GM19438 (cell line): ENCODE measurements around the gene ZNF660.
"Not testable (repeated sequence)": the region's sequence is repeated elsewhere in the genome, so short reads cannot be mapped to it uniquely, and the experiment has no call there.

Source experiments
- ATAC-seq: cut with Tn5 transposase; IDR thresholded peaks from one replicate; pipeline ENCODE4 v1.9.1; 2021; ENCODE audit warnings: low read depth; ENCODE audit not compliant: unreplicated experiment

Gene ZNF660

DNA sequence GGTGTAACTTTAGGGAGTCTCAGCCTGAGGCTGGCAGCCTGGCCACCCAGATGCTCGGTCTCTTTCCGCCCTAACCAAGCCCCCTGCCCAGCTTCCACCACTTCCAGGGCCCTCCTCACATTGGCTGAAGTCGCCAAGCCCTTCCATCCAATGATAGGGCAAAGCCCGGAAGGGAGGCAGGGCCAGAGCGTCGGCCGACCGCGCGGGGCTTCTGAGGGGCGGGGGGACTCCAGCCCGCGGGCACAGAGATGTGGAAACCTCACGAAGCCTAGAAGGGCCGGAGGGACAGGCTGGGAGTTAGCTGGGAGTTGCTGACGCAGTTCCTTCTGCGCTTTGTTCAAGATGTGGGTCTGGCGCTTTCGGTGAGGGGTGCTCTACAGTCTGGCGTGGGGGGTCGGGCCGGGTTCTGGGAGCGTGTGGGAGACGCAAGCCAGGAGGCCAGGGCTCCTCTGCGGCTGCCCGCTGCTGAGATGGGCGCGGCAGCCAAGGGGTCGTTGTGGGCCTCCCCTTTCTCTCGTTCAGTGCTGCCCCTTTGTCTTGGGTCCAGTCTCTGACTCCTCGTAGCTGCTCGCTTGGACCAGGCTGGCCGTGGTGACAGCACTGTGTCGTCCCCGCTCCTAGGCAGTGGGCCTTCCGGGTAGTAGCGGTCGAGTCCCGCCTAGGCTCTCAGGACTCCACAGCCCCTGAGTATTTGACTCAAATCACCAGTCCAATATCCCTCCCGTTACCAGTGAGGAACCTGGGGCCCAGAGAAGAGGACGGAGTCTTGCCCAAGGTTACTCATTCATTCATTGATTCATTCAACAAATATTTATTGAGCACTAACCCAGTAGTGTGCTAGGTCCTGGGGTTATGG is at the start of gene ZNF660:
Gene ZNF660, plus strand, starts transcription at position 319 of the 856 bp plus-strand sequence. CDS start 9,230 bp downstream, outside the sequence.
- peak; percentile 88 for ATAC-seq

DNA sequence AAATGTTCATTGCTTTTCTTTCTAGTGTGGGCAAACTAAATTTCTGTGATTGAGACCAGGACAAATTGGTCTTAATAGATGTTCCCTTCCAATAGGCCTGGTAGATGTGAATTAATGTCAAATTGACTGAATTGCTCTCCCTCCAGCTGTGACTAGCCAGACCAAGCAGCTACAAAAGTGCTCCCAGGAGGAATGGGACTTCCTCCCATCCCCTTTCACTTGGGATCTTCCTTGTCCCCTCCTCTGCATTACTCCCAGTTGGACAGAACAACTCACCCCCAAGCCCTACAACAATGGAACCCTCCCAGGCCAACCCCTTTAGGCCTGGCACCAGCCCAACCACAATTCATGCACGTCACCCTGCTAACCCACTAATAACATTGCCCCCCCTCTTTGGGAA is 49.4 kb upstream of the ZNF660 start:
- ATAC-seq = no peak

DNA sequence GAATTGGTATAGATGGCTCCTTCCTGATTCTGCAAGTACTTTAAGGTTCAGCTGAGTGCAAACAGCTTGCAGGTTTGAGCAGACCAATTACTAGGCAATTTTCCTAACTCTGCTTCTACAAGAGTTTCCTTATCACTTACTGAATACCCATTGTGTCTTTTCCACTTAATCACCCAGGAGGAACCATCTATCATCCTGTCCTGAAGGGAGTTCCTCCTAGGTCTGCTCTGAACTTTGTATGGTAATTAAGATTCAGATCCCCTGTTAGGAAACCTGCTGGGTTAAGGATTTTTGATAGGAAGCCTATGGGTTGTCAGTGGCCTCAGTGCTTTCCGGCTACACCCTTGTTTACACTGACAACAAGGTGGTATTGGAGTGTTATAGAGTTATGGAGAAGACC is 40.0 kb upstream of the ZNF660 start:
- ATAC-seq = not testable (repeated sequence)

DNA sequence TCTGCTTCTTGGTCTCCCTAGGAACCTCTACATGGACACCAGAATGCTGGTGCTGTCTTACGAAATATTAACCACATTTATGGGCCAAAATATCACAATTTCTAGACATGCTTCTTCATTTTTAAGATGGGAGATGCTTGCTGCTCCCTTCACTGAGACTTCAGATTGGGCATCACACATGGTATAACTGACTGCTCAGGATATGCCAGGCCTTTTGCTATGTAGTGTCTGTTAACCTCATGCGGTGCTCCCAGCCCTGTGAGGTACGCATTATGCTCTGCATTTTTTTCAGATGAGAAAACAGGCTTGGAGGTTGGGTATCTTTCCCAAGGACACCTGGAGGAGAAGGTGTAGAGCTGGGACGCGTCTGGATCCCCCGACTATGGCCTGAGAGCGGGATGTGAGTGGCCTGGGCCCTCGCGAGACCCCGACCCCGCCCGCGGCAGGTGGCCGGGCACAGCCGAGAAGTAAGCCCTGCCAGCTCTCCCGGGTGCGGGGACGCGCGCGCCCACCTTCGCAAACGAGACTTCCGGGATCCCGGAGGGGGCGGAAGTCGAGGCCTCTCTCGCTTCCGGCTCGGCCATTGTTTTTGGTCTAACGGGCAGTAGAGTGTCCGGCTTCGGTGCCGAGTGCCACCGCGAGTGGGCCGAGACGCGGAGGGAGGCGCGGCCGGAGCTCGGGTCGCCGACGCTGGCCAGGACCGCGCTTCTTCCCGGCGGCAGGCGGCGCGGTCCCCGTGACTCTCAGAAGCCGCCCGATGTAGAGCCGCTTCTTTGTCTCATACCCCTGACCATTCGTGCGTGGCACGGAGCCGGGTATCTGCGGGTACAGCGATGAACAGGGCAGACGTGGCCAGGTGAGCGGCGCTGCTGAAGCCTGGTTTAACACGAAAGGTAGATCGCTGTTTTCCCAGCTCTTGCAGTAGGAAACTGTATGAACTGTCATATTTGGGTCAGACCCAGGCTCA is 29.9 kb upstream of the ZNF660 start, which contains the start of gene ZKSCAN7:
Gene ZKSCAN7, plus strand, starts transcription at position 568 of the 967 bp plus-strand sequence. CDS start 1,855 bp downstream, outside the sequence.
- ATAC-seq = peak; percentile 60

DNA sequence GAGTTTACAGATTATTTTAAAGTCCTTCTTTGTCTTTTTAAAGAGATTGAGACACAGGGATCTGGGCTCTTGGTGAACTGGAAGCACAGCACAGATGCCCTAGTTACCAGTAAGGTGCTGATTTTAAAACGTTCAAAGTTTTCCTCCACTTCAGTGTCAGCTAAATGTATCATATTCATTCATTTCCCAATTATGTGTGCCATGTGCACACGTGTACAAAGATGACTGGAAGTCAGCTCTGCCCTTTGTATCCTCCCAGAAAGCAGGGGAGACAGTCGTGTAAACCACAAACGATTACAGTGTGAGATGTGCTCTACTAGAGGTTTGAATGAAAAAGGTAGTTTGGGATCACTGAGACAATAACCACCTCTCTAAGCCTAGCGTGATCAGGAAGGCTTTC is 29.0 kb upstream of the ZNF660 start:
- no peak for ATAC-seq

DNA sequence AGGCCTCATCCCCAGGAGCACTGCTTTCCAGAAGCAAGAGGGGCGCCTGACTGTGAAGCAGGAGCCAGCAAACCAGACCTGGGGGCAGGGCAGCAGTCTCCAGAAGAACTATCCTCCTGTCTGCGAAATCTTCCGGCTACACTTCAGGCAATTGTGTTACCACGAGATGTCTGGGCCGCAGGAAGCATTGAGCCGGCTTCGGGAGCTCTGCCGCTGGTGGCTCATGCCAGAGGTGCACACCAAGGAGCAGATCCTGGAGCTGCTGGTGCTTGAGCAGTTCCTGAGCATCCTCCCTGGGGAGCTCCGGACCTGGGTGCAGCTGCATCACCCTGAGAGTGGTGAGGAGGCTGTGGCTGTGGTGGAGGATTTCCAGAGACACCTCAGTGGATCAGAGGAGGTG is 27.7 kb upstream of the ZNF660 start:
- ATAC-seq = no peak

DNA sequence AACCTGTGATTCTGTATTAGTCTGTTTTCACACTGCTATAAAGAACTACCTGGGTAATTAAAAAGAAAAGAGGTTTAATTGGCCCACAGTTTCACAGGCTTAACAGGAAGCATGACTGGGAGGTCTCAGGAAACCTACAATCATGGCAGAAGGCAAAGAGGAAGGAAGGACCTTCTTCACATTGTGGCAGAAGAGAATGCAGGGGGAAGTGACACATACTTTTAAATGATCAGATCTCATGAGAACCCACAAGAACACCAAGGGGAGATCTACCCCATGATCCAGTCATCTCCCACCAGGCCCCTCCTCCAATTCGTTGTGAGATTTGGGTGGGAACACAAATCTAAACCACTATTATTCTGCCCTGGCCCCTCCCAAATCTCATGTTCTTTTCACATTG is 23.7 kb upstream of the ZNF660 start:
- no peak for ATAC-seq

DNA sequence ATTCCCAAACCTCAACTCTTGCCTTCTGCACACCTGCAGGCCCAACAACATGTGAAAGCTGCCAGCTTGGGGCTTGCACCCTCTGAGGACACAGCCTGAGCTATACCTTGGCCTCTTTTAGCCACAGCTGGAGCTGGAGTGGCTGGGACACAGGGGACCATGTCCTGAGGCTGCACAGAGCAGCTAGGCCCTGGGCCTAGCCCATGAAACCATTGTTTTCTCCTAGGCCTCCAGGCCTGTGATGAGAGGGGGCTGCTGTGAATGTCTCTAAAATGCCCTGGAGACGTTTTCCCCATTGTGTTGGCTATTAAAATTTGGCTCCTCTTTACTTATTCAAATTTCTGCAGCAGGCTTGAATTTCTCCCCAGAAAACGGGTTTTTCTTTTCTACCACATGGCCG is 22.6 kb upstream of the ZNF660 start:
- ATAC-seq = no peak

DNA sequence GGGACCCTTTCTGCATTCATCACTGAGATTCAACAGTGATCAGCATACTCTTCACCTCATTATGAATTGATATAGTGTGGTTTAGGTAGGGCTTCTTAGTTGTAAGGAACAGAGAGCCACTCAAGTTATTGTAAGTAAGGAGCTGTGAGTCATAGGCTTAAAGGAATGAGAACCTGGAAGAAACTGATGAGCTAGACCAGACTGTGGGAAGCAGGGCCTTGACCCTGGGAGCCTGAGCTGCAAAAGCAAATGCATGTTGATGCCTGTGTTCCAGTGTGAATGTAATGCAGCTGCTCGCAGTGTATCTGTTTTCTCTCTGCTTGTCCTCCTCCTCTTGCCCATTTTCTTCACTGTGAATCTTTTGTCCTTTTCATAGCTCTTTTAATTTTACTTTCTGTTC is 16.2 kb upstream of the ZNF660 start:
- no peak for ATAC-seq

DNA sequence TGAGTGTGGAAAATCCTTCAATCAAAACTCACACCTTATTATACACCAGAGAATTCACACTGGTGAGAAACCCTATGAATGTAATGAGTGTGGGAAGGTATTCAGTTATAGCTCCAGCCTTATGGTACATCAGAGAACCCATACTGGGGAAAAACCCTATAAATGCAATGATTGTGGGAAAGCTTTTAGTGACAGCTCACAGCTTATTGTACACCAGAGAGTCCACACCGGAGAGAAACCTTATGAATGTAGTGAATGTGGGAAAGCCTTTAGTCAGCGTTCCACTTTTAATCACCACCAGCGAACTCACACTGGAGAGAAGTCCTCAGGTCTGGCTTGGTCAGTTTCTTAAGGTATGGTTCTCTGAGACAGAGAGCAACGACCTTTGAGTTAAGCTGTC is 13.7 kb upstream of the ZNF660 start:
- no peak for ATAC-seq

DNA sequence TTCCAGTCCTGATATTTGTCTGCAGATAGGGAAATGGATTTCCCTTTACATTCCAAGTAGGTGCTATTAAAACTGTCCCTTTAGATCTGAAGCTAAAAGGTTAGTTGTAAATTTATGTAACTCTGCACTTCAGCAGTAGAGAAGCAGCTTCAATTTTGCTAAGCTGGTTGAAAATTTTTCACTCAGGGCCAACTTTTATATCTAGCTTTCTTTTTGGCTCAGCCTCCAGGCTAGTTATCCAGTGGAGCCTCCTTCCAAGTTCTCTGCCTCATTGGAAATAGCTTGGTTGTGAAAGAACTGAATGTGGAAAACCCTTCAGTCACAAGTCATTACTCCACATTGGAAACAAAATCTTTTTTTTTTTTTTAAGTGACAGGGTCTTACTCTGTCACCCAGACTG is 8.2 kb upstream of the ZNF660 start:
- no peak for ATAC-seq

DNA sequence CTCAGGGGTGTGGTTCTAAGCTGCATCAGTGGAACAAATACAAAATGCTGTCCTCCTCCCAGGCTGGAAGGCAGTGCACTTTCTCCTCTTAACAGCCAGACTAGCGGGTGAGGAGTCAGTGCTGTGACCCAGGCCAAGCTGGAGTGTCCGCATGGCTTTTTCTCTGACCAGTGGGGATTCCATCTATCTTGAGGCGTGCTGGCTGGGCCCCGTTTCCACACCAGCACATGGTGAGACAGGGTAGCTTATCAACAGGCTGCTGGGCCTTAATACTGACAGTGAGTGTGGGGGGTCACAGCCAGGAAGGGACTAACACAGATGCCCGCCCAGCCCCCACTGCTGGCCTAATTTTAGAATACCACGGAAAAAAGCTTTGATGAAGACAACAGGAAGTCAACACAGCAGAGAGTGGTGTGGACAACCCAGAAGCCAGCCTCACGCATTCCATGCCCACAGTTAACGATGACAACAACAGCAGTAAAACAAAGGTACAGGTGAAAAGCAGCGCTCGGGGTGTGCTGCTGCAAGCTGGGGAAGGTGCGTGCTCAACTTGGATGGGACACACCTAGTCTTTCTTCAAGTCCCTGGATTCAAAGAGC is 7.3 kb upstream of the ZNF660 start:
- not testable (repeated sequence) for ATAC-seq

DNA sequence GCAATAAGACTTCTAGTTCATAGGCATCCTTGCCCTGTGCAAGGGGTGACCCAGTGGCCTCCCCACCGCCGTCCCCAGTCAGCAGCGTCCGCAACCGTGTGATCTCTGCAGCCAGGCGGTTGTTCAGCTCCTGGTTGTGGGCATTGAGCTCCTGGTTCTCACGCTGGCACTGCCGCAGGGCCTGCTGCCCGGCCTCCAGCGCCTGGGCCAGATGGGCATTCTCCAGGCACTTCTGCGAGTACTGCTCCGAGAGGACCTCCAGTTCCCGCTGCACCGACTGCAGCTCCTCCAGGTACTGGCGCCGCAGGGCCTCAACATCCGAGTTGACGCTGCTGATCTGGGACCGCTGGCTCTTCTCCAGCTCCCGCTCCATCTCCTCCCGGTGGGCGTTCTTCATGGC is 6.4 kb upstream of the ZNF660 start:
- ATAC-seq = not testable (repeated sequence)

DNA sequence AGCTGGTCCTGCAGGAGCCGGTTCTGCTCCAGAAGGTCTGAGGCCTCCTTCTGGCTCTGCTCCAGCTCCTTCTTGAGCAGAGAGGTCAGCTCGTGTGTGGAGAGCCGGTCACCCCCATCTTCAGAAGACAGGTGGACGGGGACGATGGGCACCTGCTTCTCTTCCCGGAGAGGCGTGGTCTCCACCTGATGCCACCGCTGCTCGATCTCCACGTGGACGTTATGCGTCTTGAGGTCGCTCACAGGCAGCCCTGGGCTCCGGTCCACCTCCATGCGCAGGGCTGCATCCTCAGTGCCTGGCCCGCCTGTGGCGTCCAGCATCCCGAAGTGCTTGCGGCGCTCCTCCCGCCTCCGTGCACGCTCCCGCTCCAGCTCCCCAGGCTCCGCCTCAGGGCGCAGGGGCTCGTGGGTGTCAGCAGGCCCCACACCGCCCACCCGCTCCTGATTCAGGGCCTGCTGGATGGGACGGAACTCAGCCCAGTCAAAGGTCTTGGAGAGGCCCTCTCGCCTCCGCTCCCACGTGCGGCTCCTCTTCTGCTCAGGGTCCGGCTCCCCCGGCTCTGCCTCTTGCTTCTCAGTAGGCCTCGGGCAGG is 5.7 kb upstream of the ZNF660 start:
- not testable (repeated sequence) for ATAC-seq

DNA sequence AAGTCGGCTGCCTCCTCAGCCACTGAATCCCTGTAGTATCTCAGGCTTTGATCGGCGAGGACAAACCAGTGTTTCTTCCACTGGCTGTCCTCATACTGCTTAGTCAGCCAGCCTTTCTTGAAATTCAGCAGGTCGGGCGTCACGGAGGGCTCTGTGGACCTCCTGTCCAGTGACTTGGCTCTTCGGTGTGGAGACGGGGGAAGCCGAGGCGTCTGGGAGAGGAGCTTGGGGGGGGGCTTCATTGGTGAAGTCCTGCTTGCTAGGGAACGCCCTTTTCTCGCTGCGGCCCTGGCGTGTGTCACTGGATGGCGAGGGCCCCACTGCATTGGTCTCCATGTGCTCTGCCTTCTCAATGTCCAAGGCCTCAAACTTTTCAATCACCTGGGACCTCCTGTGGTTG is 5.0 kb upstream of the ZNF660 start:
- not testable (repeated sequence) for ATAC-seq

DNA sequence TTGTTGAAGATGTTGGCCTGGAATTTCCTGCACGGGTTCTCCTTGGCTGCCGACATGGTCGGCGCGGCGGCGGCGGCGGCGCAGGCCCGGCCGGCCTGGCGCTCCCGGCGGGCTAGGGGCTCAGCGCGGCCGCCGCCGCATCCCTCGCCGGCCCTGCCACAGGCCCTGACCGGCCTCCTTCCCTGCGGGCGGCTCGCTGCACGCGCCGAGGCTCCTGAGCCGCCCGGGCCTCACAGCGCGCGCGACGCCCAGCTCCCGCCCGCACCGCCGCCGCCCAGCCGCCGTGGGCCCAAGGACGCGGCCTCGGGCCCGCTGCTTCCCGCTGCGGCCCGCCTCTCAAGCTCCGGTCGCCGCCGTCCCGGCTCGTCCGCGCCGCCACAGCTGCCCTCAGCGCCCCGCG is 3.8 kb upstream of the ZNF660 start:
- ATAC-seq = not testable (repeated sequence)

DNA sequence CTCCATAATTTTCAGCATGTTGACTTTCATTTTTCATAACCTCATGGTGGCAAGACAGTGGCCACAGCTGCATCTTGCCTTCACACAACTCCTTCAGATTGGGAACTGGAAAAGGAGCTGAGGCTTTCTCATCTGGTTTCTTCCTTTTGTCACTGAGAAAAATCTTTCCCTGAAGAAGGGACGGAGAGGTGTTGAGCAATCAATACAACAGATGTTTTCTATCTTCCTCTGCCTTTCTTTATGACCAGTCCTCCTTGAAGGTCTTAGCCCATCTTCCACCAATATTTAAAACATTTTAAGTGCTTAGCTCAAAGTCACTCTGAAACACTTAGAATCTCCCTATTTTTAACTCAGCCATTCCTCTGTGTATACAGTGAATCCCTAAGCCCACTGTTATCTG is 11.9 kb downstream of the ZNF660 start:
- no peak for ATAC-seq

DNA sequence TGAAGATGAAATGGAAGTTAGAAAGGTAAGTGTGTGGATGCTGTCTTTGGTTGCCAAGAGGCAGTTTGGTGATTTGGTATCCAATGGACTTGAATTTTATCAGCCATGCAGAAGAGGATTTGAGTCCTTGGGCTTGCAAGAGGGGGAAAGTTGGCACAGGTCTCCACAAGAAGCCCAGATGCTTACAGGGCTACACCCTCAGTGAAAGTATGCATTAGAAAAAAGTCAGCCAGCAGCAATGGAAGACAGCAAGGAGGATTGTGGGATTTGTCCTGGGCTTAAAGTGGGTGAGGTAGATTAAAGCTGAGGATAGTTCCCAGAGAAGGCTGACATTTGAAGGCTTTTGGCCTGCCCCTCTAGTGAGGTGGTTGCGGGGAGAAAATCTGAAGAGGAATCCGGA is 17.0 kb downstream of the ZNF660 start:
- no peak for ATAC-seq

DNA sequence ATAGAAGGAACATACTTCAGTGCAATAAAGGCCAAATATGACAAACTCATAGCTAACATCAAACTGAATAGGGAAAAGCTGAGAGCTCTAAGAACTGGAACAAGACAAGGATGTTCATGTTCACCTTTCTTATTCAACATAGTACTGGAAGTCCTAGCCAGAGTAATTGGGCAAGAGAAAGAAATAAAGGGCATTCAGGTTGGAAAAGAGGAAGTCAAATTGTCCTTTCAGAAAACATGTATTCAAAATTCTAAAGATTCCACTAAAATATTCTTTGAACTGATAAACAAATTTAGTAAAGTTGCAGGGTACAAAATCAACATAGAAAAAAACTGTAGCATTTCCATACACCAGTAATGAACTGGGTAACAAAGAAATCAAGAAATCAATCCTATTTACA is 27.9 kb downstream of the ZNF660 start:
- ATAC-seq = no peak

DNA sequence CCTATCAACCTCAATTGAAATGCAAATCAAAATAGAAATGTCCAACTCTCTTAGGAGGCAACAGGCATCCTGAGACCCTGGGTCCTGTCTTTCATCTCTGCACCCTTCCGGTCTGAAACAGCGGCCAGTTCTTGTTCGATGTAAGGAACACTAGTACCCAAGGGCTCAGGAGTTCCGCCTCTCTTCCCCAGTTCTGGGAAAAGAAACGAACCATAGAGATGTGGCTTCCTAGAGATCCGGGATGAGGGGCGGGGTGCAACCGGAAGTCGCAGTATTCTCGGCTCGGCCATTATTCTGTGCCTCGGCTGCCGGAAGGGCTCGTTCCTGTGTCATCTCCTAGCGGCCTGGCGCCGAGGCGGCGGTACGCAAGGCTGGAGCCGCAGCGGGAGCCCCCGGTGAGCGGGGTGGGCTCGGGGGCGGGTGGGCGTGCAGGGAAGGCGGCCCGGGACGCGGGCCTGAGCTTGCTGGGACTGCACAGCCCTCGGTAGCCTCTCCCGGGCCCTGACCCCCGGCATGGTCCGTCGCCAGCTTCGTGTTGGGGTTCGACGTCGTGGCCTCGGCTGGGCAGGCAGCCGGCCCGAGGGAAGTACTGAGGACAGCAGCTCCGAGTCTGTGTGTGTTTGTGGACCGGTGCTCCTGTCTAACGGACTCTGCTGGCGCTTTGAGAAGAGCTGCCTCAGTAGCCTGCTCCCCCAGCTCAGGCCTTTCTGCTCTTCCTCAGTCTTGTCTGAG is 40.2 kb downstream of the ZNF660 start, which contains the start of gene ZNF197:
Gene ZNF197, plus strand, starts transcription at position 288 of the 732 bp plus-strand sequence. CDS start 4,119 bp downstream, outside the sequence.
- peak; percentile 92 for ATAC-seq
